GM19193 (cell line): ENCODE measurements around the gene NUDT22.

ENCODE experiments used
- POLR2A ChIP-seq: IDR thresholded peaks from 4 replicates; pipeline ENCODE4 v1.6.1; 2011; ENCODE audit not compliant: insufficient read depth, insufficient read length; ENCODE audit errors: extremely low read depth

NUDT22 gene

DNA sequence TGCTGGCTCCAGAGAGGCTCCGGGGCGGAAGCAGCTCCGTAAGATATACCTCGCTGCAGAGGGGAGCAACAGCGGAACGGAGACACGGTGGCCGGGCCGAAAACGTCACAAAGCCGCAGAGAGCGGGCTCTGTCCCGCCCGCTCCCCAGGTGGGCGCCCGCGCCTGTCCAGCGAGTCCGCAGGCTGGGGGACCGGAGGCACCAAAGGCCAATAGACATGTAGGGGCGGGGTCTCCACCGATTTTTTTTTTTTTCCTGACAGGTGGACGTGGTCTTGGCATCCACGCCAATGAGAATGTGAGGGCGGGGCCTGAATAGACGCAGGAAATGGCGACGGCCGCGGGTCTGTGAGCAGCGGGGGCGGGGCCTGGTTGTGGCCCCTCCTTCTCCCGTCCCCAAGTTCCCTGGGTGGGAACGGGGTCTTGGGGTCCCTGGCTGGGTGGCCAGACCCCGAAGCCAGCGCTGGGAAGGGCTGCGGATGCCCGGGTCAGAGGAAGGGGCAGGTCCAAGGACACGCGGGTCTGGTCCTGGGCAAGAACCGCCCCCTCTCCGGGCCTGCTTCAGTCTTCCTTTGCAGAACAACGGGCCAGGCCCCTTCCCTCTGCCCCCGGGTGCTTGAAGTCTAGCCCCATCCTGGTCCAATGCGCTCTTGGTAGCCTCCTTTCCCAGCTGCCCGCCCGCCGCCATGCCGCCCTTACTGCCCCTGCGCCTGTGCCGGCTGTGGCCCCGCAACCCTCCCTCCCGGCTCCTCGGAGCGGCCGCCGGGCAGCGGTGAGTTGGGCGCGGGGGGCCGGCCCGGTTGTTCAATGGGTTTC, 4.3 kb downstream of the NUDT22 start, which contains the start of gene DNAJC4:
TSS of gene DNAJC4 (plus strand) at position 378 of the 814 bp plus-strand sequence. CDS start at position 685, 307 bp downstream.
- TF ChIP-seq POLR2A, result peak; percentile 66

DNA sequence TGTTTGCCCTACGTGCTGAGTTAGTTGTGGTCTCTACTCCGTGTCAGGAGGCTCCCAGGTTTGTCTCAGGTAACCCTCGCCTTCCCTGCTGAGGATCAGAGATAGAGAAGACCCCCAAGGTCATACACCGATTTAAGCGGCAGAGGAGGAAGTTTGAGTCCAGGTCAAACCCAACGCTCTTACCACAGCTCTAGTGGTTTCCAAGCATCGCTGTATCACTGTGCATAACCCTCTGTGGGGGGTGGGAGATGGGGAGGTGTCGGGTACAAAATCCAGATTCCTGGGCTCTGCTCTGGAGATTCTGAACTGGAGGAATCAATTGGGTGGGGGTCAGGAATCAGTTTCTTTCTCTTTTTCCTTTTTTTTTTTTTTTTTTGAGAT, 4.9 kb downstream of the NUDT22 start:
- TF ChIP-seq POLR2A, result no peak

DNA sequence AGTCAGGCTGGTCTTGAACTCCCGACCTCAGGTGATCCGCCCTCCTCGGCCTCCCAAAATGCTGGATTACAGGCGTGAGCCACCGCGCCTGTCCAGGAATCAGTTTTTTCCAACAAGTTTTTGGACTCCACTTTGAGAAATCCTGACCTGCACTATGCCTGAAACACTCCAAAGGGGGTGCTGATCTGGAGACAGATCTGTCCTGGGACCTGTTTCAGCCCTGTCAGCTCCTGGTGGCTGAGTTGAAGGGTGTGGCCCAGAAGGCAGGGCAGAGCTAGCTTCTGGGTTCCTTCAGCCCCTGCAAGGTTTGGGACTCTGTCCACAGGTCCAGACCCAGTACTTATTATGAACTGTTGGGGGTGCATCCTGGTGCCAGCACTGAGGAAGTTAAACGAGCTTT, 5.5 kb downstream of the NUDT22 start:
- no peak for TF ChIP-seq POLR2A

DNA sequence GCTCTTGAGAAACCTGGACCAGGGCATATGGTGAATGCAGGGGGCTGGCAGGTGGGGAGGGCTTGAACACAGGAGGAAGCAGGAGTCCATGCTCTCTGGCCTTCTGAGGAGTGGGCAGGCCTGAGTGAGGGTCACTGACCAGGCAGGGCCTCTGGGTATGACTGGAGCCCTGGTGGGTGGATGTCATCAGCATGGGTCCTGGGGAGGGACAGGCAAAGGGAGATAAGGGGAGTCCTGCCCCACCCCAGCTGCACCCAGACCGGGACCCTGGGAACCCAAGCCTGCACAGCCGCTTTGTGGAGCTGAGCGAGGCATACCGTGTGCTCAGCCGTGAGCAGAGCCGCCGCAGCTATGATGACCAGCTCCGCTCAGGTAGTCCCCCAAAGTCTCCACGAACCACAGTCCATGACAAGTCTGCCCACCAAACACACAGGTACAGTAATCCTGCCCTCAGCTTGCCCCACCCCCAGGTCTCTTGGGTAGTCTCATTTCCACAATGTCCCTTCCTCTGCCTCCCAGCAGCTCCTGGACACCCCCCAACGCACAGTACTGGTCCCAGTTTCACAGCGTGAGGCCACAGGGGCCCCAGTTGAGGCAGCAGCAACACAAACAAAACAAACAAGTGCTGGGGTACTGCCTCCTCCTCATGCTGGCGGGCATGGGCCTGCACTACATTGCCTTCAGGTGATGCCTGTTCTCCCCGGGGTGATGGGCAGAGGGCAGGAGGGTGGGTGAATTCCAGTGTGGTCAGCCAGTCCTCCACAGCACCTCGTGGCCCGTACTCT, 6.3 kb downstream of the NUDT22 start:
- TF ChIP-seq POLR2A, result no peak

DNA sequence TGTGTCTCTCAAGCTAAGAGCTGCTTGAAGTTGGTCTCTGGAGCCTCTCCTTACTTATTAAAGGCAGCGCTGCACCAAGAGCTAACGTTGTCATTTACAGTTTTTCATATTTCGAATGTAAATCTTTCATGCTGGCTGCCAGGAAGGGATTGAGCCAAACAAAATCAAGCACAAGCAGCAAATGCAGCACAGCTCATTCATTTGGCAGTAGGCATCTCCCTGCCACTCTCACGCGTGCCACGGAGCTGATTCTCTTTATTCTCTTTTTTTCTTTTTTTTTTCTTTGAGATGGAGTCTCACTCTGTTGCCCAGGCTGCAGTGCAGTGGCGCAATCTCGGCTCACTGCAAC, 6.9 kb downstream of the NUDT22 start:
- no peak for TF ChIP-seq POLR2A

DNA sequence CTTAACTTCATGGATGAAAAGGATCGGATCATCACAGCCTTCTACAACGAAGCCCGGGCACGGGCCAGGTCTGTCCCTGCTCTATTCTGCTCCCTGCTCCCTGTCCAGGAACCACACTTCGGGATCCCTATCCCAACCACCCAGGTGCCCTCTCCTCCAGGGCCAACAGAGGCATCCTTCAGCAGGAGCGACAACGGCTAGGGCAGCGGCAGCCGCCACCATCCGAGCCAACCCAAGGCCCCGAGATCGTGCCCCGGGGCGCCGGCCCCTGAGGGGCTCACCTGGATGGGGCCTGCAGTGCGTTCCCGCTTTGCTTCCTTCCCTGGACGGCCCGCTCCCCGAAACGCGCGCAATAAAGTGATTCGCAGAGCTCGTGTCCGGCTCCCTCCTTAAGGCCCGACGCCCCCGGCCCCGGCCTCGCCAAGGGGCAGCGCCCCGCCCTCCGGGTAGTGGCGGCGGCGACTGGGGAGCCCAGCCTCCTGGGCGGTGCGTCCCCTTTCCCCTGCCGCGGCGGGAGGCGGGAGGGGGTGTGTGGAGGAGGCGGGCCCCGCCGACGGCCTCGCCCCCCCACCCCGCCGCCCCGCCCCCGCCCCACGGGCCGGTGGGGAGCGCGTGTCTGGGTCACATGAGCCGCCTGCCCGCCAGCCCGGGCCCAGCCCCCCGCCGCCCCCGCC, 8.0 kb downstream of the NUDT22 start, which contains the start of gene VEGFB:
TSS of gene VEGFB (plus strand) at position 672 of the 674 bp plus-strand sequence. CDS start 250 bp downstream, outside the sequence.
- no peak for TF ChIP-seq POLR2A

DNA sequence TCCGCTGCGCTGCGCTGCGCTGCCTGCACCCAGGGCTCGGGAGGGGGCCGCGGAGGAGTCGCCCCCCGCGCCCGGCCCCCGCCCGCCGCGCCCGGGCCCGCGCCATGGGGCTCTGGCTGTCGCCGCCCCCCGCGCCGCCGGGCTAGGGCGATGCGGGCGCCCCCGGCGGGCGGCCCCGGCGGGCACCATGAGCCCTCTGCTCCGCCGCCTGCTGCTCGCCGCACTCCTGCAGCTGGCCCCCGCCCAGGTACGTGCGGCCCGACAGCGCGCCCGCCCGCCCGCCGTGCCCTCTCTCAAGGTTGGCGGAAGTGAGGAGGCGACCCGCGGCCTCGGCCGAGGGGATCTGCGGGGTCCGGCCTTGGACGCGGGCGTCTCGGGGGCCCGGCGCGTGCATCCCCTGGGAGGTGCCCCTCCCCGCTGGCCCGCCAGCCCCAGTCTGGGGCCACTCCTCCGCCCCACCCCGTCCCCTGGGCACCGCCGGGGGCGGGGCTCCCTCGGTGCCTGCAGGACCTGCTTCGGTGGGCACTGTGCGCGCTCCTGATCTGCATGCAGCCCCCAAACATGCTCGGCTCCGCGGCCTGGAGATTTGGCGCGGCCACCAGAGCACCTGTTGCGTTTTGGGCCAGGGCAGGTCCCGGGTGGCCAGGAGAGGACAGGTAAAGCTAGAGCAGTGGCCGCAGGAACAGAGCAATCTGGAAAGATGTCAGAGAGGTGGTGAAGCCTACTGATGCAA, 8.7 kb downstream of the NUDT22 start:
- no peak for TF ChIP-seq POLR2A

DNA sequence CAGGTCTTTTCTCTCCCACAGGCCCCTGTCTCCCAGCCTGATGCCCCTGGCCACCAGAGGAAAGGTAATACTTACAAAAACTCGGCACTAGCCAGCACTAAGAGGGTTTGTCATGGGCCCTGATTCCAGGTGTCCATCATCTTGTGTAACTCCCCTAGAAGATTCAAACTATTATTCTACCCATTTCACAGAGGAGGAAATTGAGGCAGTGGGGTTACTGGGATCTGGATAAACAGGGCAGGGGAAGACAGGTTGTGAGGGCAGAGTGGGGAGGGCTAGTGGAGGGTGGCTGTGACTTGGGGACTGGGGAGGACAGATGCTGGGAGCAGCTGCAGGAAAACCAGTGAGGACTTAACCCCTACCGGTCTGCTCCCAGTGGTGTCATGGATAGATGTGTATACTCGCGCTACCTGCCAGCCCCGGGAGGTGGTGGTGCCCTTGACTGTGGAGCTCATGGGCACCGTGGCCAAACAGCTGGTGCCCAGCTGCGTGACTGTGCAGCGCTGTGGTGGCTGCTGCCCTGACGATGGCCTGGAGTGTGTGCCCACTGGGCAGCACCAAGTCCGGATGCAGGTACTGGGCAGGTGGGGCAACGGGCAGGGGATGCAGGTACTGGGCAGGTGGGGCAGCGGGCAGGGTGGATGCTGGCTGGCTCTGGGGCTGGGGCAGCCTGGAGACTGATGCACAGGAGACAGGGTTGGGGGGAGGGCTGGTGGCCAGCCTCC, 9.5 kb downstream of the NUDT22 start:
- no peak for TF ChIP-seq POLR2A

DNA sequence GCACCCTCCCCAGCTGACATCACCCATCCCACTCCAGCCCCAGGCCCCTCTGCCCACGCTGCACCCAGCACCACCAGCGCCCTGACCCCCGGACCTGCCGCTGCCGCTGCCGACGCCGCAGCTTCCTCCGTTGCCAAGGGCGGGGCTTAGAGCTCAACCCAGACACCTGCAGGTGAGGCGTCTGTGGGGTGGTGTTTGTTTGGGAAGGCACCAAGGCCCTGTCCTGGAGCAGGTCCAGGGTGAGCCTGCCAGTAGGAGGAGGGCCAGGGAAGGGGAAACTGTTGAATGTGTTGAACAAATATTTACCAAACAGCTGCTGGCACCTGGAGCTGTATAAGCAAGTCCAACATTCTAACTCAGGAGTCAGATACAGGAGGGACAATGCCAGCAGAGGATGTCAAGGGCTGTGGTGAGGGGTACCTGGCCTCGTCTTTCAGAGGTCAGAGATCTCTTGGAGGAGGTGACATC, 11.4 kb downstream of the NUDT22 start:
- TF ChIP-seq POLR2A, result no peak

DNA sequence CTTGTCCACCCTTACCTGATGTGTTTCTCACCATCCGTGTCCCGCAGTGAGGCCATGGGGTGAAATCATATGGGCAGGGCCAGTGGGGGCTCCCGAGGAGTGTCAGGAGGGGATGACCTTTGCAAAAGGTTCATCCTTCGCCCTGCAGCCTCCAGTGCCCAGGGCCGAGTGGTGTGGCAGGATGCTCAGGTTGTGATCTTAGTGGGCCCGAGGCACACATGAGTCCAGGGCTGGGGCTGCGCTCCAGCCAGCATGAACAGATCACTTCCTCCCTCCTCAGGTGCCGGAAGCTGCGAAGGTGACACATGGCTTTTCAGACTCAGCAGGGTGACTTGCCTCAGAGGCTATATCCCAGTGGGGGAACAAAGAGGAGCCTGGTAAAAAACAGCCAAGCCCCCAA, 12.0 kb downstream of the NUDT22 start:
- TF ChIP-seq POLR2A, result no peak

DNA sequence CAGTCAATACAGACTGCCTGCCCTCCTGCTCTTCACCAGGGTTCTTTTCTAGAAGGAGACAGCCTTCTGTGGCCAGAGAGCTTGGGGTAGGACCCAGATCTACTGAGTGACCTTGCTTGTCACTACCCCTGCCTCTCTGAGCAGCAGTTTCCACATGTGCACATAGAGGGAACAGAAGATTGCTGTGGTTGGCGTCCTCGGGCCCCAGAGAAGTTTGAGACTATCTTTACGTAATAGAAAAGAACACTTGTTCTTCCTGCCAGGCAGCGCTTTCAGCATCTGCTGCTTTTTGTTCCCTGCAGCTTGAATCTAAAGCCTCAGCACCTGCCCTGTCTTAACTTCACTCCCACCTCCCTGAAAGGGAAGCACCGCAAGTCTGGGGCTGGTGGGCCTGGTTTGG, 12.9 kb downstream of the NUDT22 start:
- no peak for TF ChIP-seq POLR2A

DNA sequence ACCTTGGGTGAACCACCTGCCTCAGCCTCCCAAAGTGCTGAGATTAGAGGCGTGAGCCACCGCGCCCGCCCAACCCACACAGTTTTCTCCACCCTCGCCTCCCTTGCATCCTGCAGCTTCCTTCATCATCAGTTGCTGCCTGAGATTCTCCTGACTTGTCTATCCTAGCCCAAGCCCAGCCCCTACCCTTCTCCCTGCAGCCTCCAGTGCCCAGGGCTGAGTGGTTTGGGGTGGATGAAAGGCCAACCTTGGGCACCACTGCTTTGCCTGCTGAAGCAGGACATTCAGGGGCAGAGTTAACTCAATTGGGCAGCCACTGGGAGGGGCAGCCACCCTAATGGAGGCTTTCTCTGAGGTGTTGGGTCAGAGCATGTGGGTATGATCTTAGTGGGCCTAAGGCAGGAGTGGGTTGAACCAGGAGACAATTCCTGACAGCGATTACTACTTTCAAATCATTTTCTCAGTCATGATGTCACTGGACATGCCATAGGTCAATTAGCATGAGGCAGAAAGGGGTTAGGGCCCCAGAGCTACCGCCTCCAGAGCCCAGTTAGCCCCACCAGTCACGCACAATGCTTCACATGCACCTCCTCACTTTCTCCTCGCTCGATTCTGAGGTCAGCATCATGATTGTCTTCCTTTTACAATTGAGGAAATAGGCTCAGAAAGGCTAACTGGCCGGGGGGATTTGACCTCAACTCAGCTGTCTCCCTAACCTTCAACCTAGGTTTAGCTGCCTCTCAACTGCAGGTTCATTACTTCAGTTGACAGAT, 13.8 kb downstream of the NUDT22 start:
- TF ChIP-seq POLR2A, result no peak
